Tibial nerve (tissue), 4 donors: ENCODE measurements around the gene ZNHIT2. TPM values are rescaled to one million over a fixed set of nuclear protein-coding genes. Genes with fewer than 3 reads are reported as not detected.

Experiments used
- DNase-seq, 2 donors: peaks; one replicate each; pipeline ENCODE4 v3.0.0-alpha.2; 2019; ENCODE audit warnings: low spot score in 2 of 2
- H3K27ac ChIP-seq, 4 donors: fragments of 200-600 bp; sonication (generic) in 3 of 4; one replicate each; pipeline ENCODE4 v1.5.1; 2017 to 2019; ENCODE audit warnings: mild to moderate bottlenecking in 1 of 4
- H3K27me3 ChIP-seq, 2 donors: fragments of 200-600 bp; sonication (generic) in 1 of 2; one replicate each; pipeline versions ENCODE4 v1.5.1 to v1.6.0; 2017 to 2019
- H3K36me3 ChIP-seq, 3 donors: fragments of 200-600 bp; sonication (generic); one replicate each; pipeline ENCODE4 v1.5.1; 2018 to 2019
- H3K4me1 ChIP-seq, 4 donors: fragments of 200-600 bp; sonication (generic) in 3 of 4; one replicate each; pipeline ENCODE4 v1.5.1; 2017 to 2019
- H3K4me3 ChIP-seq, 4 donors: fragments of 200-600 bp; sonication (generic) in 3 of 4; one replicate each; pipeline ENCODE4 v1.5.1; 2017 to 2019; ENCODE audit warnings: mild to moderate bottlenecking in 1 of 4, moderate library complexity in 1 of 4
- H3K9me3 ChIP-seq, 4 donors: fragments of 200-600 bp; sonication (generic) in 3 of 4; one replicate each; pipeline ENCODE4 v1.5.1; 2017 to 2019
- CTCF ChIP-seq, 5 experiments: fragments of 200-600 bp in 3 of 5; fragments of 450-650 bp in 2 of 5; sonication (generic) in 3 of 5; IDR thresholded peaks; one replicate each; pipeline ENCODE4 v1.5.1; 2016 to 2019; ENCODE audit warnings: antibody characterized with exemption in 5 of 5, mild to moderate bottlenecking in 3 of 5, moderate library complexity in 2 of 5
- EP300 ChIP-seq, 2 donors: sonication (generic); formaldehyde crosslinking; IDR thresholded peaks; one replicate each; pipeline ENCODE4 v1.6.1; 2017; ENCODE audit warnings: antibody characterized with exemption in 2 of 2, mild to moderate bottlenecking in 1 of 2
- POLR2A ChIP-seq, 2 donors: fragments of 450-650 bp; IDR thresholded peaks; one replicate each; pipeline ENCODE4 v1.6.1; 2017; ENCODE audit warnings: antibody characterized with exemption in 2 of 2, mild to moderate bottlenecking in 2 of 2, moderate library complexity in 2 of 2
- WGBS, 2 donors: methylation state at CpG; one replicate each; pipeline ENCODE4 v1.1.5; 2018; 5-methylcytosine and 5-hydroxymethylcytosine counted together
- total RNA-seq, 4 donors: library from RNA; depleted of rRNA; stranded (reverse); fragments of >200 nt; gene quantifications; one replicate each; pipeline ENCODE4 v1.1.0, GENCODE V29; 2016

ZNHIT2 gene
- total RNA-seq, 4 donors from 2014 or later = 19.2 to 26.8 (median 22.6) TPM

- peaks cover 0 to 3% (median 0%) of the 10 kb centered on the region in 4 donors for H3K4me1 ChIP-seq
- H3K36me3 ChIP-seq = no peaks in the 10 kb centered on the region
- no peak for TF ChIP-seq POLR2A (IDR thresholded peaks at IDR 0.05)
- TF ChIP-seq EP300 (IDR thresholded peaks at IDR 0.05) = no peak
- no peak for TF ChIP-seq CTCF (IDR thresholded peaks at IDR 0.05)
- no peaks in the 10 kb centered on the region for H3K27me3 ChIP-seq
- 81 to 83% methylated on average over 3 of the region's 3 CpGs for WGBS, 2 donors
- H3K9me3 ChIP-seq = no peaks in the 10 kb centered on the region
- no peak overlapping the region for H3K4me3 ChIP-seq
- no peak overlapping the region for H3K27ac ChIP-seq
- DNase-seq = no peak
Measured at GRCh38 chr11:65160643-65161042, 43.1 kb upstream of the ZNHIT2 start.

- H3K4me1 ChIP-seq = no peaks in the 10 kb centered on the region
- H3K4me3 ChIP-seq = no peak overlapping the region
- 75 to 78% methylated on average over 5 of the region's 5 CpGs for WGBS, 2 donors
- no peak overlapping the region for H3K27ac ChIP-seq
- no peaks in the 10 kb centered on the region for H3K9me3 ChIP-seq
- H3K36me3 ChIP-seq = no peaks in the 10 kb centered on the region
- H3K27me3 ChIP-seq = no peaks in the 10 kb centered on the region
- TF ChIP-seq EP300 (IDR thresholded peaks at IDR 0.05) (no peak), POLR2A (IDR thresholded peaks at IDR 0.05) (no peak), CTCF (IDR thresholded peaks at IDR 0.05) (no peak)
- no peak for DNase-seq
Measured at GRCh38 chr11:65159012-65159411, 41.5 kb upstream of the ZNHIT2 start.

- Histone ChIP-seq H3K27me3 (no peaks in the 10 kb centered on the region), H3K9me3 (no peaks in the 10 kb centered on the region), H3K27ac (no peak overlapping the region), H3K4me1 (no peaks in the 10 kb centered on the region), H3K36me3 (no peaks in the 10 kb centered on the region), H3K4me3 (no peak overlapping the region)
- WGBS, 2 donors = 66 to 70% methylated on average over 2 to 3 of the region's 3 CpGs
- no peak for DNase-seq
- TF ChIP-seq POLR2A (IDR thresholded peaks at IDR 0.05) (no peak), EP300 (IDR thresholded peaks at IDR 0.05) (no peak), CTCF (IDR thresholded peaks at IDR 0.05) (no peak)
Measured at GRCh38 chr11:65157336-65157735, 39.8 kb upstream of the ZNHIT2 start.

GRCh38 chr11:65156926-65157325, 39.4 kb upstream of the ZNHIT2 start:
- TF ChIP-seq EP300 (IDR thresholded peaks at IDR 0.05) = no peak
- TF ChIP-seq CTCF (IDR thresholded peaks at IDR 0.05) = no peak
- TF ChIP-seq POLR2A (IDR thresholded peaks at IDR 0.05) = no peak
- 83 to 95% methylated on average over 3 of the region's 3 CpGs for WGBS, 2 donors
- Histone ChIP-seq H3K4me1 (no peaks in the 10 kb centered on the region), H3K36me3 (no peaks in the 10 kb centered on the region), H3K27me3 (no peaks in the 10 kb centered on the region), H3K4me3 (no peak overlapping the region), H3K27ac (no peak overlapping the region), H3K9me3 (no peaks in the 10 kb centered on the region)
- DNase-seq = no peak

- TF ChIP-seq EP300 (IDR thresholded peaks at IDR 0.05) (no peak), POLR2A (IDR thresholded peaks at IDR 0.05) (no peak), CTCF (IDR thresholded peaks at IDR 0.05) (no peak)
- H3K4me1 ChIP-seq = peaks cover 0 to under 1% (median 0%) of the 10 kb centered on the region in 4 donors
- 93 to 98% methylated on average over 3 of the region's 3 CpGs for WGBS, 2 donors
- H3K27me3 ChIP-seq = no peaks in the 10 kb centered on the region
- no peak overlapping the region for H3K4me3 ChIP-seq
- DNase-seq = no peak
- H3K36me3 ChIP-seq = no peaks in the 10 kb centered on the region
- H3K27ac ChIP-seq = no peak overlapping the region
- H3K9me3 ChIP-seq = no peaks in the 10 kb centered on the region
Measured at GRCh38 chr11:65156256-65156655, 38.8 kb upstream of the ZNHIT2 start.
